ENCODE results near the gene PSMA6.

- TF ChIP-seq CTCF (IDR thresholded peaks at IDR 0.05) (no peak), POLR2A (IDR thresholded peaks at IDR 0.05) (no peak), POLR2AphosphoS5 (IDR thresholded peaks at IDR 0.05) (no peak)
These were observed 45.4 kb downstream of the PSMA6 start for GRCh38 chr14:35337269-35338255.

Measured in gastroesophageal sphincter (tissue), 3 donors.